Testis (tissue), 3 donors: ENCODE data around the gene AGBL1. TPM values are rescaled to one million over a fixed set of nuclear protein-coding genes. Genes with fewer than 3 reads are reported as not detected.

Source experiments
- DNase-seq: peaks from one replicate; pipeline ENCODE4 v3.0.0-alpha.2; 2019
- H3K27ac ChIP-seq, 2 donors: fragments of 200-600 bp; sonication (generic); one replicate each; pipeline ENCODE4 v1.5.1; 2019
- H3K27me3 ChIP-seq: fragments of 200-600 bp; sonication (generic); one replicate; pipeline ENCODE4 v1.5.1; 2019
- H3K36me3 ChIP-seq: fragments of 200-600 bp; sonication (generic); one replicate; pipeline ENCODE4 v1.5.1; 2017; ENCODE audit warnings: low read depth; ENCODE audit errors: missing control alignments
- H3K4me1 ChIP-seq: fragments of 200-600 bp; sonication (generic); one replicate; pipeline ENCODE4 v1.5.1; 2019
- H3K4me3 ChIP-seq, 2 donors: fragments of 200-600 bp; sonication (generic); one replicate each; pipeline ENCODE4 v1.5.1; 2017 to 2019
- H3K9me3 ChIP-seq: fragments of 200-600 bp; sonication (generic); one replicate; pipeline ENCODE4 v1.5.1; 2017
- POLR2A ChIP-seq: fragments of 450-650 bp; IDR thresholded peaks from one replicate; pipeline ENCODE4 v1.6.1; 2017; ENCODE audit warnings: antibody characterized with exemption, mild to moderate bottlenecking, moderate library complexity
- whole genome bisulfite sequencing, 2 donors: methylation state at CpG; one replicate each; pipeline ENCODE4 v1.1.5; 2018; 5-methylcytosine and 5-hydroxymethylcytosine counted together
- intact Hi-C: fragments of 100-400 bp; cut with DNase I; formaldehyde crosslinking; loops from one replicate; pipeline ENCODE4 v1.15.1; 2023; ENCODE audit warnings: low total_unique reads
- polyA plus RNA-seq: library from polyadenylated mRNA; stranded (reverse); fragments of 350-450 nt; fragmentation: Illumina TruSeq; extraction: RNeasy Lipid Tissue Mini Kit (QIAGEN cat#74804); gene quantifications from one replicate; pipeline ENCODE4 v1.2.3, GENCODE V29; 2014; ENCODE audit warnings: low read depth, low replicate concordance; ENCODE audit not compliant: insufficient read depth
- total RNA-seq, 2 donors: library from RNA; depleted of rRNA; stranded (reverse); fragments of >200 nt; gene quantifications; one replicate each; pipeline ENCODE4 v1.2.3, GENCODE V29; 2016
- TF ChIP-seq, protein P1 (sequence below), 3 experiments: fragments of 450-650 bp in 2 of 3; fragments of 200-600 bp in 1 of 3; sonication (generic) in 1 of 3; IDR thresholded peaks; one replicate each; pipeline ENCODE4 v1.5.1; 2016 to 2019; ENCODE audit warnings: antibody characterized with exemption in 3 of 3, mild to moderate bottlenecking in 2 of 3, moderate library complexity in 1 of 3

AGBL1 gene
- total and polyA plus RNA-seq, 3 donors from 2014 or later, result 0.37 to 0.94 (median 0.70) TPM

DNA sequence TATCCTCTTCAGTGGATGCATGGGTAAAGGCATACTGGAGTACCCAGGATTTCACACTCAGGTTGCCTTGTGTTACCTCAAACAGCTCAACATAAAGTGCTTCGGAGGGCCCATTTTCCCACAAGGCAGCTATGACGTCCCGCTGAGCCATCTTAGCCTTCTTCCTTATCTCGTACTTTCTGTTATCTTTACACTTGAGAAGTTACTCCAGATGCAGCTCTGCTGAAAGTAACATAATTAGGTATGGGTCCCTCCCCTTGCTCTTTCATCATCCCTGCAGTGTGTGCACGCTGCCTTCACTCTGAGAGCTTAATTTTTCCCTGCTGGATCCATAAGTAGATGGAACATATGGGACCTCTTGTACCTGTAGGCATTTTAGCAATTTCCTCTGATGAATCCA, 410.3 kb downstream of the AGBL1 start:
- no peaks in the 10 kb centered on the region for H3K4me1 ChIP-seq
- H3K36me3 ChIP-seq, result no peaks in the 10 kb centered on the region
- H3K4me3 ChIP-seq, result no peak overlapping the region
- intact Hi-C loops, result no loop called here
- DNase-seq, result peak; percentile 25
- no peak overlapping the region for H3K27ac ChIP-seq
- H3K9me3 ChIP-seq, result no peaks in the 10 kb centered on the region
- TF ChIP-seq POLR2A, result no peak
- no peaks in the 10 kb centered on the region for H3K27me3 ChIP-seq
- 34 to 46% methylated on average over 5 of the region's 5 CpGs for WGBS, 2 donors

DNA sequence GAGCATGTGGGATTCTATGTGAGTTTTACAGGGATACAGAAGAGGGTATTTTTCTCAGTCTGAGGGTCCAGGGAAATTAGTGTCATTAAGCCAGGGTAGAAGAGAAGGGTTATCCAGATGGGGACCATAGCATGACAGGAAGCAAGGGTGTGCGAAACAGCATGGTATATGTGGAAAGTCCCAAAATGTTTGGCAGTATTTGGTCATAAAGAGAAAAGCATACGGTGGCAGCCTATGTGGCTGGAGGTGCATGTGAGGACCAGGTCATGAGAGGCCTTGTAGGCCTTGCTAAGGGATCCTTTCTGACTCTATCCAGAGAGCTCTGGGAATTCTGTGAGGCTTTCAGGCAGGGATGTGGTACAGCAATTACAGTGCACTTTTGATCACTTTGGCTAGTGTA, 411.4 kb downstream of the AGBL1 start:
- Histone ChIP-seq H3K4me1 (no peaks in the 10 kb centered on the region), H3K27ac (no peak overlapping the region), H3K27me3 (no peaks in the 10 kb centered on the region), H3K36me3 (no peaks in the 10 kb centered on the region), H3K9me3 (no peaks in the 10 kb centered on the region), H3K4me3 (no peak overlapping the region)
- TF ChIP-seq, protein P1, sequence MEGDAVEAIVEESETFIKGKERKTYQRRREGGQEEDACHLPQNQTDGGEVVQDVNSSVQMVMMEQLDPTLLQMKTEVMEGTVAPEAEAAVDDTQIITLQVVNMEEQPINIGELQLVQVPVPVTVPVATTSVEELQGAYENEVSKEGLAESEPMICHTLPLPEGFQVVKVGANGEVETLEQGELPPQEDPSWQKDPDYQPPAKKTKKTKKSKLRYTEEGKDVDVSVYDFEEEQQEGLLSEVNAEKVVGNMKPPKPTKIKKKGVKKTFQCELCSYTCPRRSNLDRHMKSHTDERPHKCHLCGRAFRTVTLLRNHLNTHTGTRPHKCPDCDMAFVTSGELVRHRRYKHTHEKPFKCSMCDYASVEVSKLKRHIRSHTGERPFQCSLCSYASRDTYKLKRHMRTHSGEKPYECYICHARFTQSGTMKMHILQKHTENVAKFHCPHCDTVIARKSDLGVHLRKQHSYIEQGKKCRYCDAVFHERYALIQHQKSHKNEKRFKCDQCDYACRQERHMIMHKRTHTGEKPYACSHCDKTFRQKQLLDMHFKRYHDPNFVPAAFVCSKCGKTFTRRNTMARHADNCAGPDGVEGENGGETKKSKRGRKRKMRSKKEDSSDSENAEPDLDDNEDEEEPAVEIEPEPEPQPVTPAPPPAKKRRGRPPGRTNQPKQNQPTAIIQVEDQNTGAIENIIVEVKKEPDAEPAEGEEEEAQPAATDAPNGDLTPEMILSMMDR (IDR thresholded peaks at IDR 0.05), result no peak
- TF ChIP-seq POLR2A, result no peak
- intact Hi-C loops, result no loop called here
- WGBS, 2 donors, result 88 to 91% methylated on average over 2 of the region's 2 CpGs
- DNase-seq, result no peak

DNA sequence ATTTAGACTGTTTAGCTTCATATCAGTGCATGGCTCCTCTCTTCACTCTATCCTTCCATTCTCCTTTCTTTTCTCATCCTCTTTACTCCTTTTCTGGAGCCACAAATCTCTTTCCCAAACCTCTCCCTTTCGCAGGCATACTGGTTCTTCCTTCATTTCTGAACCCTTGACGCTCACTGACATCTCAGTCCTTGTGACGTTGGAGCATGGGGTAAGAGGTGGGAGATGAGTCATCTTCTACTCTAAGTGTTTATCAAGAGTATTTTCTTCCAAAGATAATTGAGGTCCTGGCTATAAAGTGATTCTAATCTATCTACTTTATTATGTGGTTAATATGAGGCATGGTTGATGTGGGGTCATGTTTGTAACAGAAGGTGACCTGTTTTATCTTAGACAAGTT, 414.2 kb downstream of the AGBL1 start:
- Histone ChIP-seq H3K9me3 (no peaks in the 10 kb centered on the region), H3K27ac (no peak overlapping the region), H3K4me1 (no peaks in the 10 kb centered on the region), H3K36me3 (no peaks in the 10 kb centered on the region), H3K27me3 (no peaks in the 10 kb centered on the region), H3K4me3 (no peak overlapping the region)
- DNase-seq, result no peak
- 66 to 81% methylated on average over 3 of the region's 3 CpGs for WGBS, 2 donors
- intact Hi-C loops, result no loop called here
- TF ChIP-seq POLR2A, result no peak
- TF ChIP-seq, protein P1 (IDR thresholded peaks at IDR 0.05), result no peak

DNA sequence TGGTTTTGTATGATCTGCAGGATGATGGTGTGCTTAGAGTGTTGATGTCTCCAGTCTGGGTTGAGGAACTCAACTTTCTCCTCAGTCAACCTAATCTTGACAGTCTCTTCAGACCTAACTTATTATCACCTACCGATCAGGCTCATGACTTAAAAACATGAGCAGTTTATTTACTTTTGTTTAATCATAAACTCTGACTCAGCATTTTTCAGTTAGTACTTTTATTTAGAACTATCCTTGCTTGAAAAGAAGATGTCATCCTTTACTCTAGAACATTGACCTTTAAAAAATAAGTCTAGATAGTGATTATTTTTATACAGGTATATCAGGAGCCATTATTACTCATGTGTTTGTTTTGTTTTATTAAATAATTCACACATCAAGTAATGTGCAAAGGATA, 414.8 kb downstream of the AGBL1 start:
- Histone ChIP-seq H3K4me1 (no peaks in the 10 kb centered on the region), H3K27ac (no peak overlapping the region), H3K27me3 (no peaks in the 10 kb centered on the region), H3K36me3 (no peaks in the 10 kb centered on the region), H3K4me3 (no peak overlapping the region), H3K9me3 (no peaks in the 10 kb centered on the region)
- DNase-seq, result no peak
- intact Hi-C loops, result no loop called here
- 84 to 91% methylated on average over 1 of the region's 1 CpG for WGBS, 2 donors
- TF ChIP-seq, protein P1 (IDR thresholded peaks at IDR 0.05), result no peak
- no peak for TF ChIP-seq POLR2A

DNA sequence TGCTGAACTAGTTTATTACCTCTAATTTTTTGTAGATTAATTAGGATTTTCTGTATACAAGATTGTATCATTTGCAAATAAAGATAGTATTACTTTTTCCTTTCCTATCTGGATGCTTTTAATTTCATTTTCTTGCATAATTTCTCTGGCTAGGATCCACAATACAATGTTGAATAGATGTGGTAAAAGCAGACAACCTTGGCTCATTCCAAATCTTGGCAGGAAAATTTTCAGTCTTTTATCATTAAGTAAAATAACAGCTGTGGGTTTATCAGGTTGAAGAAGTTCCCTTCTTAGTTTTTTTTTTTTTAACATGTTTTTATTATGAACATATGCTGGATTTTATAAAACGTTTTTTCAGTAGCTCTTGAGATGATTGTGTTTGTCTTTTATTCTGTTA, 422.6 kb downstream of the AGBL1 start:
- intact Hi-C loops, result no loop called here
- no peak for DNase-seq
- Histone ChIP-seq H3K36me3 (no peaks in the 10 kb centered on the region), H3K9me3 (no peaks in the 10 kb centered on the region), H3K27me3 (no peaks in the 10 kb centered on the region), H3K4me1 (no peaks in the 10 kb centered on the region), H3K27ac (no peak overlapping the region), H3K4me3 (no peak overlapping the region)
- 19 to 22% methylated on average over 1 of the region's 1 CpG for WGBS, 2 donors
- no peak for TF ChIP-seq POLR2A
- TF ChIP-seq, protein P1 (IDR thresholded peaks at IDR 0.05), result no peak
